OCI-LY1 (cell line): ENCODE results near the gene MAD1L1.

ENCODE experiments used
- EZH2 ChIP-seq: fragments of 200-600 bp; sonication (generic), shearing (Covaris generic); IDR thresholded peaks from 2 replicates; pipeline ENCODE4 v1.8.0; 2017; ENCODE audit warnings: borderline replicate concordance, mixed run types, mild to moderate bottlenecking, antibody characterized with exemption, low read length, moderate library complexity, mixed read lengths
- TF ChIP-seq, protein P1 (sequence below): fragments of 200-600 bp; sonication (generic), shearing (Covaris generic); IDR thresholded peaks from 2 replicates; pipeline ENCODE4 v1.5.1; 2017; ENCODE audit warnings: mild to moderate bottlenecking, antibody characterized with exemption, low read length, moderate library complexity, mixed read lengths

DNA sequence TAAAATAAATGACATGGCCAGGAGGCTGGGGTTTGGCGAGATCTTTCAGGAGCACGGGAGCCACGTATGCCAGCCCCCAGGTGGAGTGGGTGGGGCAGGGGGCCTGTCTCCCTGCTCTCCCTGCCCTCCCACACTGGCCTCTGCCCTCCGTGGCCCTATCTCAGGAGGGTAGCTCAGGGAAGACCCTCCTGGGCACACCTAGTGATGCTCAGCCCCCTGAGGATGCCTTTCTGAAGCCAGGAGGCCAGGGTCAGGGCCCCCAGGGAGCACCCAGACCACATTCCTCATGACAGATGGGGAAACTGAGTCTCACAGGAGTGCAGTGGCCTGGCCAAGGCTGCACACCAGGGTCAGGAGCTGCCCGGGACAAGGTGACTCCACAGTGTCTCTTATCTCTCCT, 339.3 kb downstream of the MAD1L1 start:
- TF ChIP-seq, protein P1, sequence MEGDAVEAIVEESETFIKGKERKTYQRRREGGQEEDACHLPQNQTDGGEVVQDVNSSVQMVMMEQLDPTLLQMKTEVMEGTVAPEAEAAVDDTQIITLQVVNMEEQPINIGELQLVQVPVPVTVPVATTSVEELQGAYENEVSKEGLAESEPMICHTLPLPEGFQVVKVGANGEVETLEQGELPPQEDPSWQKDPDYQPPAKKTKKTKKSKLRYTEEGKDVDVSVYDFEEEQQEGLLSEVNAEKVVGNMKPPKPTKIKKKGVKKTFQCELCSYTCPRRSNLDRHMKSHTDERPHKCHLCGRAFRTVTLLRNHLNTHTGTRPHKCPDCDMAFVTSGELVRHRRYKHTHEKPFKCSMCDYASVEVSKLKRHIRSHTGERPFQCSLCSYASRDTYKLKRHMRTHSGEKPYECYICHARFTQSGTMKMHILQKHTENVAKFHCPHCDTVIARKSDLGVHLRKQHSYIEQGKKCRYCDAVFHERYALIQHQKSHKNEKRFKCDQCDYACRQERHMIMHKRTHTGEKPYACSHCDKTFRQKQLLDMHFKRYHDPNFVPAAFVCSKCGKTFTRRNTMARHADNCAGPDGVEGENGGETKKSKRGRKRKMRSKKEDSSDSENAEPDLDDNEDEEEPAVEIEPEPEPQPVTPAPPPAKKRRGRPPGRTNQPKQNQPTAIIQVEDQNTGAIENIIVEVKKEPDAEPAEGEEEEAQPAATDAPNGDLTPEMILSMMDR = no peak
- TF ChIP-seq EZH2 = no peak
